GM12874 (cell line): ENCODE data around the gene MYO9B.
A peak's percentile ranks its signal among the peaks of the same experiment; 100 is the strongest.

Experiments used
- TF ChIP-seq, protein P1 (sequence below): IDR thresholded peaks from 2 replicates; pipeline ENCODE4 v1.5.1; 2011; ENCODE audit warnings: low read depth, mild to moderate bottlenecking, control low read depth, low read length, moderate library complexity; ENCODE audit not compliant: insufficient read depth

Gene MYO9B

DNA sequence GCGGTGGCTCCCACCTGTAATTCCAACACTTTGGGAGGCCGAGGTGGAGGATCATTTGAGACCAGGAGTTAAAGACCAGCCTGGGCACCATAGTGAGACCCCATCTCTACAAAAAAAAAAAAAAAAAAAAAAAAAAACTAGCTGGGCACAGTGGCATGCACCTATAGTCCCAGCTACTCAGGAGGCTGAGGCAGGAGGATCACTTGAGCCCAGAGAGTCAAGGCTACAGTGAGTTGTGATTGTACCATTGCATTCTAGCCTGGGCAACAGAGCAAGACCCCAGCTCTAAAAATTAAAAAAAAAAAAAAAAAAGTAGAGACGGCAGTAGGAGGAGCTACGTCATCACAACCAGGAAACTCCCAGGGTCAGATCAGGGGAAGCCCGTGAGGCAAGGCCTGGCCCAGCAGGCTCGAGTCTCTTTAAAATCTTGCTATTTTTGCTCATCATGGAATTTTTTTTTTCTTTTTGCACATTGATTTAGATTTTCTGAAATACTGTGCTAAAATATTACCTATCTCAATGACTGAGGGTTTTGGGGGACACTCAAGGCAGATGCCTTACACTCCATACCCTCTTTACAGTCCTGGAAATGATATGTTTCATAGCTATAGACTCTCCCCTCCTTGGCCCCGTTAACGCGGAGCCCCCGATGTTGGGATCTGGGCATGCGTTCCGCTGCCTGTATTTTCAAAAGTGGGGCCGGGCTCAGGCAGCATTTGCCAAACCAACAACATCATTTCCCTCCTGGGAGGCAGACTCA, 95.1 kb downstream of the MYO9B start:
- TF ChIP-seq, protein P1, sequence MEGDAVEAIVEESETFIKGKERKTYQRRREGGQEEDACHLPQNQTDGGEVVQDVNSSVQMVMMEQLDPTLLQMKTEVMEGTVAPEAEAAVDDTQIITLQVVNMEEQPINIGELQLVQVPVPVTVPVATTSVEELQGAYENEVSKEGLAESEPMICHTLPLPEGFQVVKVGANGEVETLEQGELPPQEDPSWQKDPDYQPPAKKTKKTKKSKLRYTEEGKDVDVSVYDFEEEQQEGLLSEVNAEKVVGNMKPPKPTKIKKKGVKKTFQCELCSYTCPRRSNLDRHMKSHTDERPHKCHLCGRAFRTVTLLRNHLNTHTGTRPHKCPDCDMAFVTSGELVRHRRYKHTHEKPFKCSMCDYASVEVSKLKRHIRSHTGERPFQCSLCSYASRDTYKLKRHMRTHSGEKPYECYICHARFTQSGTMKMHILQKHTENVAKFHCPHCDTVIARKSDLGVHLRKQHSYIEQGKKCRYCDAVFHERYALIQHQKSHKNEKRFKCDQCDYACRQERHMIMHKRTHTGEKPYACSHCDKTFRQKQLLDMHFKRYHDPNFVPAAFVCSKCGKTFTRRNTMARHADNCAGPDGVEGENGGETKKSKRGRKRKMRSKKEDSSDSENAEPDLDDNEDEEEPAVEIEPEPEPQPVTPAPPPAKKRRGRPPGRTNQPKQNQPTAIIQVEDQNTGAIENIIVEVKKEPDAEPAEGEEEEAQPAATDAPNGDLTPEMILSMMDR: no peak

DNA sequence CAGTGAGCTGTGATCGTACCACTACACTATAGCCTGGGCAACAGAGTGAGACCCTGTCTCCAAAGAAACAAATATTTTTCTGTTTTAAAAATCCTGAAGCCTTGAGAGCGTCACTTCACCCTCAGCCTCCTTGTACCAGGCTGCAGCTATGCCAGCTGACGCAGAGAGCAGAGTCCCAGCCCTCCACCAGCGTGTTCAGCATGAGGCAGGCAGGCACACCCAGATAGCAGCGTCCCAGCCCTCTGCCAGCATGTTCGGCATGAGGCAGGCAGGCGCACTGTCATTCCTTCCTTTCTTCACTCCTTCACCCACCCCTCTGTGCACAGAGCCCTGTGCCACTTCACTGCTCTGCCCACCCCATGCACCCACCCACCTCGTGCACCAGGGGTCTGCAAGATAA, 96.3 kb downstream of the MYO9B start:
- TF ChIP-seq, protein P1: no peak

DNA sequence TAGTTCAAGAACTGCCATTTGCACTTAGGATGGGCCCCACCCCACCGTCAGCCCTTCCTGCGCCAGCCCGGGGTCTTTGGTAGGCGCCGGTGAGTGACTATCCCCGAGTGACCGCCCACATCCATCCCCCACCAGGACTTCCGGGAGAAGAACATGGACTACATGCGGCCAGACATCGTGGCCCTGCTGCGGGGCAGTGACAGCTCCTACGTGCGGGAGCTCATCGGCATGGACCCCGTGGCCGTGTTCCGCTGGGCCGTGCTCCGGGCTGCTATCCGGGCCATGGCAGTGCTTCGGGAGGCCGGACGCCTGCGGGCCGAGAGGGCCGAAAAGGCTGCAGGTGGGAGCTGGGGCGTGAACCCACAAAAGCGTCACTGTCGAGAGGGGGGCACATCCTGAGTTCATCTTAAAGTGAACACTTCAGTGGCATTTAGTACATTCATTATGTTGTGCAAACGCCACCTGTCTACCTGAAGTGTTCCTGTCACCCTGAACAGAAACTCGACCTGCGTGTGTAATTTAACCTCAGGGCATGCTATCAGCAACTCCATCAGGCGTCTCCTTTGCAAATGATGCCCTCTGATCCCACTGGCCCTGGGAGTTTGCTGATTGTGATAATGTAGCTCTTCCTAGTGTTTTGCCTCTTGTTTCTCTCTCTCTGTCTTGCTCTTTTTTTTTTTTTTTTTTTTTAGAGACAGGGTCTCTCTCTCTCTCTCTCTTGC, 97.2 kb downstream of the MYO9B start:
- TF ChIP-seq, protein P1: no peak

DNA sequence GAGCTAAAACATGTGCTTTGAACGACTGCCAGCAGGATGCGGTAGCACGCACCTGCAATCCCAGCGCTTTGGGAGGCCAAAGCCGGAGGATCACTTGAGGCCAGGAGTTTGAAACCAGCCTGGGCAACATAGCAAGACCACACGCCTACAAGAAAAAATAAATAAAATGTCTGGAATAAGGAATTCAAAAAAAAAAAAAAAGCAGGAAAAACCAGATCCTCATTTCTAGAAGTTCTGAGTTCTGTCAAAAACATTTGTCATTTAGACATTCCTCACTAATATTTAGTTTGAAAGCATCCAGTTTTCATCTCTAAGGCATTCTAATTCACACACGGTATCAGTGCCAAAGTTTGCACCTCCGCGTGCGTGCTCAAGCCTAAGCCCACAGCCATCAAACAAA, 102.7 kb downstream of the MYO9B start:
- TF ChIP-seq, protein P1: no peak

DNA sequence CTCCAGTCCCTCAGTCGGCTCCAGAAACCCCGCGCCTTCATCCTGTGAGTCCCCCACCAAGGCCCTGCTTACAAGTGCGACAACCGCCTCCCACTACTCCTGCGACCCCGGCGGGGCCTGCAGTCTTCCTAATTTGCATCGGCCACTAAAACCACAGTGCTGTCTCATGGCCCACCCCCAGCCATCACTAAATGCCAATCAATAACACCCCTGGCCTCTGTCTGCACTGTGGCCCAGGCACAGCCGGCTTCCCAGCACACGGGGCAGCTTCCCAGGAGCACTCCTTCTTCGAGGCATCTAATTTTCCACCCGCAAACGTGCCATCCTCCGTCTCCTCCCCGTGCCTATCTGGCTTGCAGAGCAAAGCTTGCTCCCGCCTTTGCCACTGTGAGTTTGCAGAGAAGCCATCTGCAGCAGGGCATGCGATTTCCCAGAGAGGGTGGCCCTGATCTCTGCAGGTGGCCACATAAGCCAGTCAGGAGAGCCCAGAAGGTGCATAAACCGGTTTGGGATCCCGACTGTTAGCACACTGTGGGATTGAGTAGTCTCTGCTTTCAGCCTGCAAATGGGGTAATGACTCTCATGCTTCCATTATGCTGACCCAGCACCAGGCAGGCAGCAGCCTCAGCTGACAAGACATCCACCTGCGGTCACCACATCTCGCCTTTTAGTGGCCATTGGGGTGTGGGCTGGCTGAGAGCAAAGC, 105.6 kb downstream of the MYO9B start:
- TF ChIP-seq, protein P1: no peak

DNA sequence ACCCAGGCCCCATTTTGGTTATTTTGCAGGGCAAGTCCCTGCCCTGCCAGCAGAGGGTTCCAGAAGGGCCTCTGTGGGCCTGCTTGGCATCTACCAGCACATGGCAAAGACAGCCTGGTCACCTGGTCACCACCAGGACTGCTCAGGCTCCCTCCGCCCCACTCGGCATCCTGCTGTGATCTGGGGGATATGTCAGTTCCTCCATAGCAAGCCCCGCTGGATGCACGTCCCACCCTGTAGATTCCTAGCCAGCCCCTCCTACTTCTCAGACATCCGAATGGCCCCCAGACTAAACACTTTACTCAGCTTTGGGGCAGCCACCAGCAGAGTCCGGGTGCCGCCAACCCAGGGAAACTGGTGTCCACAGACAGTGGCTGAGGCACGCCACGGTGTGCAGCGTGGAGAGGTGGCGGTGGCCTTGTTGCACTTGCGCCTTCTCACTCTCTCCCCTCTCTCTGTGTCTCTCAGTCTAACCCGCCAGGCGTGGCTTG, 107.7 kb downstream of the MYO9B start:
- TF ChIP-seq, protein P1: peak; percentile 50

DNA sequence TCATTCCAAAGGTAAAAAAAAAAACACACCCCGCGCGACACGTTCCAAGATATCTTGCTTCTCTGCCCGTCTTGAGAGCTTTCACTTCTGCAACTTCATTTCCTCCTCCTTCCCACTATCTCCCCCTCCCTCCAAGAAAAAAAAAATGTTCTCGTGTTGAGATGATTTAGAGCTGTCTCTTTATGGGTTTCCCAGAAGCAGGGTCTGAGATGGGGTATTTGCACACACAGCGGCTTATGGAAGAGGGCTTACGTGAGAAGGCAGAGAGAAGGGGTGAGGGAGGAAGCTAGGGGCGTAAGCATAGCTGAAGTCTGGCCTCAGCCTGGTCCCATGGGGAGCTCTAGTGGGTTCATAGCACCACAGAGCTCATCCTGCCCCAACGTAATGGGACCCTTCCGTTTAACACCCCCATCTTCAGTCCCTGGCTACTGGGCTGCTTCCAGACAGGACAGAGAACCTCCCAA, 108.3 kb downstream of the MYO9B start:
- TF ChIP-seq, protein P1: no peak
